DMS53 (cell line): ENCODE measurements around the gene AKR1D1.
"Not testable (repeated sequence)": the region's sequence is repeated elsewhere in the genome, so short reads cannot be mapped to it uniquely, and the experiment has no call there.

Experiments used
- DNase-seq: peaks from one replicate; lab custom pipeline; 2025; lab: John Stamatoyannopoulos, UW

Gene AKR1D1

GRCh38 chr7:138076196-138076595 lies at the start of gene AKR1D1:
Gene AKR1D1, plus strand, starts transcription at chr7:138076459. Its CDS starts 60 bp downstream, at chr7:138076519.
- DNase-seq, result no peak

- DNase-seq, result no peak
Observed at GRCh38 chr7:138027100-138027499, 49.2 kb upstream of the AKR1D1 start.

- DNase-seq, result no peak
Observed at GRCh38 chr7:138029126-138029525, 47.1 kb upstream of the AKR1D1 start.

GRCh38 chr7:138029941-138030340 lies 46.3 kb upstream of the AKR1D1 start:
- peak; percentile 17 for DNase-seq

- peak; percentile 54 for DNase-seq
Observed at GRCh38 chr7:138030679-138031351, 45.4 kb upstream of the AKR1D1 start.

- no peak for DNase-seq
Observed at GRCh38 chr7:138032186-138032585, 44.1 kb upstream of the AKR1D1 start.

GRCh38 chr7:138032770-138033169 lies 43.5 kb upstream of the AKR1D1 start:
- DNase-seq, result no peak

- no peak for DNase-seq
Observed at GRCh38 chr7:138033241-138033640, 43.0 kb upstream of the AKR1D1 start.

- DNase-seq, result peak; percentile 33
Observed at GRCh38 chr7:138036135-138036534, 40.1 kb upstream of the AKR1D1 start.

- DNase-seq, result not testable (repeated sequence)
Observed at GRCh38 chr7:138040063-138040462, 36.2 kb upstream of the AKR1D1 start.

- DNase-seq, result peak; percentile 23
Observed at GRCh38 chr7:138044897-138045296, 31.4 kb upstream of the AKR1D1 start.

- DNase-seq, result no peak
Observed at GRCh38 chr7:138047907-138048306, 28.4 kb upstream of the AKR1D1 start.

GRCh38 chr7:138049505-138050116 lies 26.6 kb upstream of the AKR1D1 start:
- DNase-seq, result peak; percentile 41

GRCh38 chr7:138051712-138052247 lies 24.5 kb upstream of the AKR1D1 start:
- not testable (repeated sequence) for DNase-seq

- DNase-seq, result no peak
Observed at GRCh38 chr7:138052696-138053095, 23.6 kb upstream of the AKR1D1 start.

GRCh38 chr7:138055698-138056097 lies 20.6 kb upstream of the AKR1D1 start:
- DNase-seq, result not testable (repeated sequence)

GRCh38 chr7:138063400-138063799 lies 12.9 kb upstream of the AKR1D1 start:
- no peak for DNase-seq

GRCh38 chr7:138064856-138065357 lies 11.4 kb upstream of the AKR1D1 start:
- DNase-seq, result no peak

GRCh38 chr7:138065827-138066226 lies 10.4 kb upstream of the AKR1D1 start:
- DNase-seq, result no peak

- no peak for DNase-seq
Observed at GRCh38 chr7:138066954-138067394, 9.3 kb upstream of the AKR1D1 start.

GRCh38 chr7:138067774-138068173 lies 8.5 kb upstream of the AKR1D1 start:
- no peak for DNase-seq

- DNase-seq, result no peak
Observed at GRCh38 chr7:138070908-138071307, 5.4 kb upstream of the AKR1D1 start.

- no peak for DNase-seq
Observed at GRCh38 chr7:138072726-138073125, 3.5 kb upstream of the AKR1D1 start.
